HL-60 (cell line): ENCODE results near the gene EEF1AKMT3.
A peak's percentile ranks its signal among the peaks of the same experiment; 100 is the strongest.

ENCODE experiments used
- DNase-seq, 2 experiments: peaks; one replicate each; pipeline ENCODE4 v3.0.0-alpha.2; 2010 to 2020; ENCODE audit warnings: low read depth in 1 of 2, low spot score in 1 of 2
- H3K27ac ChIP-seq: fragments of 250-450 bp; sonication (Bioruptor Pico); replicated peaks from 2 replicates; pipeline ENCODE4 v1.5.1; 2020; ENCODE audit warnings: mild to moderate bottlenecking, moderate library complexity
- H3K27me3 ChIP-seq: fragments of 250-450 bp; sonication (Bioruptor Pico); 2 replicates; pipeline ENCODE4 v1.5.1; 2021; ENCODE audit warnings: mild to moderate bottlenecking, moderate library complexity; ENCODE audit not compliant: insufficient read depth, poor library complexity, severe bottlenecking
- H3K4me3 ChIP-seq: replicated peaks from 2 replicates; pipeline ENCODE4 v1.5.1; 2011; ENCODE audit warnings: mild to moderate bottlenecking, control low read depth, low read length; ENCODE audit not compliant: insufficient read depth
- GABPA ChIP-seq: IDR thresholded peaks from 2 replicates; pipeline ENCODE4 v1.6.1; 2012; ENCODE audit warnings: low read depth
- POLR2AphosphoS5 ChIP-seq: IDR thresholded peaks from 2 replicates; pipeline ENCODE4 v1.6.1; 2012; ENCODE audit warnings: low read depth
- SPI1 ChIP-seq: IDR thresholded peaks from 2 replicates; pipeline ENCODE4 v1.6.1; 2012; ENCODE audit warnings: low read depth, mild to moderate bottlenecking, borderline replicate concordance
- long read RNA-seq: library from polyadenylated mRNA; unstranded; transcript quantifications from one replicate; pipeline ENCODE4 v2.0.0, GENCODE V29; 2020
- TF ChIP-seq, protein P1 (sequence below): IDR thresholded peaks from 2 replicates; pipeline ENCODE4 v1.6.1; 2012; ENCODE audit warnings: low read depth; ENCODE audit not compliant: insufficient replicate concordance
- TF ChIP-seq, protein P2 (sequence below): IDR thresholded peaks from one replicate; pipeline ENCODE4 v1.5.1; 2011; ENCODE audit warnings: low read length, control low read depth, inconsistent platforms; ENCODE audit not compliant: insufficient read depth

The EEF1AKMT3 gene
- long read RNA-seq, transcript EEF1AKMT3-201 (3 exons, 2,563 nt), result major isoform, 20 of 57 reads
- long read RNA-seq, transcript EEF1AKMT3-204 (3 exons, 836 nt), result minor isoform, 19 of 57 reads
- long read RNA-seq, partial matches to known transcripts, result 7 of 57 reads
- long read RNA-seq, other reads (novel, unspliced or antisense), result 10 of 57 reads

DNA sequence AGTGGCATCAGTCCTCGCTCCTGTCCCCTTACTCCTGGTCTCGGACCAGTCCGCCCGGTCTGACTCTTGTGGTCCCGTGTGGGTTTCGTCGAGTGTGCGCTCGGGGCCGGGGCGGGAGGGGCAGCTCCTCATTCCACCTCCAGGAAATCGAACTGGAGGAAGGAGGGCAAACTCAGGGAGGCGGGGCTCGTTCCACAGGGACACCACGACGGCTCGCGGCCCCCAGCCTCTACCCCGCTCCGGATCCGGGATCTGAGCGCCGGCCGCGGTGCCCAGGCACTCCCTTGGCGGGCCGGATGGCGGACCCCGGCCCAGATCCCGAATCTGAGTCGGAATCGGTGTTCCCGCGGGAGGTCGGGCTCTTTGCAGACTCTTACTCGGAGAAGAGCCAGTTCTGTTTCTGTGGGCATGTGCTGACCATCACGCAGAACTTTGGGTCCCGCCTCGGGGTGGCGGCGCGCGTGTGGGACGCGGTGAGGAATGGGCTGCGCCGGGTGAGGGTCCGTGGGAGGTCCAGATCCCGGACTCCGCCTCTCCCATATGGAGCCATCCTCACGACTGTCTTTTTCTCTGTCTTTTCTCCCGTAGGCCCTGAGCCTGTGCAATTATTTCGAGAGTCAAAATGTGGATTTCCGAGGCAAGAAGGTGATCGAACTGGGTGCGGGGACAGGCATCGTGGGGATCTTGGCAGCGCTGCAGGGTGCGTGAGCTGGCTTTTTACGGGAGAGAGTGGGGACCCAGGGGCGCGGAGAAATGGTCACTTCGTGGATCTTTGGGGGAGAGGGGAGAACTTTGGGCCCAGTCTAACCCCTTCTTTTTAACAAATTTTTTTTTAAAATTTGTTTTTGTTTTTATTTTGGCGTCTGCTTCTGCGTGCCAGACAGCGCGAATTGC lies at the start of gene EEF1AKMT3:
EEF1AKMT3 (plus strand) TSS at position 186 of the 894 bp plus-strand sequence; CDS start at position 297, 111 bp downstream.
- H3K4me3 ChIP-seq, result peak within 1 kb of the TSS; percentile 79
- no peak; the same call in 1 of the 2 replicates for TF ChIP-seq POLR2AphosphoS5
- TF ChIP-seq GABPA, result no peak
- TF ChIP-seq, protein P1, sequence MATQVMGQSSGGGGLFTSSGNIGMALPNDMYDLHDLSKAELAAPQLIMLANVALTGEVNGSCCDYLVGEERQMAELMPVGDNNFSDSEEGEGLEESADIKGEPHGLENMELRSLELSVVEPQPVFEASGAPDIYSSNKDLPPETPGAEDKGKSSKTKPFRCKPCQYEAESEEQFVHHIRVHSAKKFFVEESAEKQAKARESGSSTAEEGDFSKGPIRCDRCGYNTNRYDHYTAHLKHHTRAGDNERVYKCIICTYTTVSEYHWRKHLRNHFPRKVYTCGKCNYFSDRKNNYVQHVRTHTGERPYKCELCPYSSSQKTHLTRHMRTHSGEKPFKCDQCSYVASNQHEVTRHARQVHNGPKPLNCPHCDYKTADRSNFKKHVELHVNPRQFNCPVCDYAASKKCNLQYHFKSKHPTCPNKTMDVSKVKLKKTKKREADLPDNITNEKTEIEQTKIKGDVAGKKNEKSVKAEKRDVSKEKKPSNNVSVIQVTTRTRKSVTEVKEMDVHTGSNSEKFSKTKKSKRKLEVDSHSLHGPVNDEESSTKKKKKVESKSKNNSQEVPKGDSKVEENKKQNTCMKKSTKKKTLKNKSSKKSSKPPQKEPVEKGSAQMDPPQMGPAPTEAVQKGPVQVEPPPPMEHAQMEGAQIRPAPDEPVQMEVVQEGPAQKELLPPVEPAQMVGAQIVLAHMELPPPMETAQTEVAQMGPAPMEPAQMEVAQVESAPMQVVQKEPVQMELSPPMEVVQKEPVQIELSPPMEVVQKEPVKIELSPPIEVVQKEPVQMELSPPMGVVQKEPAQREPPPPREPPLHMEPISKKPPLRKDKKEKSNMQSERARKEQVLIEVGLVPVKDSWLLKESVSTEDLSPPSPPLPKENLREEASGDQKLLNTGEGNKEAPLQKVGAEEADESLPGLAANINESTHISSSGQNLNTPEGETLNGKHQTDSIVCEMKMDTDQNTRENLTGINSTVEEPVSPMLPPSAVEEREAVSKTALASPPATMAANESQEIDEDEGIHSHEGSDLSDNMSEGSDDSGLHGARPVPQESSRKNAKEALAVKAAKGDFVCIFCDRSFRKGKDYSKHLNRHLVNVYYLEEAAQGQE, result no peak
- TF ChIP-seq, protein P2, sequence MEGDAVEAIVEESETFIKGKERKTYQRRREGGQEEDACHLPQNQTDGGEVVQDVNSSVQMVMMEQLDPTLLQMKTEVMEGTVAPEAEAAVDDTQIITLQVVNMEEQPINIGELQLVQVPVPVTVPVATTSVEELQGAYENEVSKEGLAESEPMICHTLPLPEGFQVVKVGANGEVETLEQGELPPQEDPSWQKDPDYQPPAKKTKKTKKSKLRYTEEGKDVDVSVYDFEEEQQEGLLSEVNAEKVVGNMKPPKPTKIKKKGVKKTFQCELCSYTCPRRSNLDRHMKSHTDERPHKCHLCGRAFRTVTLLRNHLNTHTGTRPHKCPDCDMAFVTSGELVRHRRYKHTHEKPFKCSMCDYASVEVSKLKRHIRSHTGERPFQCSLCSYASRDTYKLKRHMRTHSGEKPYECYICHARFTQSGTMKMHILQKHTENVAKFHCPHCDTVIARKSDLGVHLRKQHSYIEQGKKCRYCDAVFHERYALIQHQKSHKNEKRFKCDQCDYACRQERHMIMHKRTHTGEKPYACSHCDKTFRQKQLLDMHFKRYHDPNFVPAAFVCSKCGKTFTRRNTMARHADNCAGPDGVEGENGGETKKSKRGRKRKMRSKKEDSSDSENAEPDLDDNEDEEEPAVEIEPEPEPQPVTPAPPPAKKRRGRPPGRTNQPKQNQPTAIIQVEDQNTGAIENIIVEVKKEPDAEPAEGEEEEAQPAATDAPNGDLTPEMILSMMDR, result no peak
- TF ChIP-seq SPI1, result no peak
- DNase-seq, result peak in 1 of 2 experiments; percentile 49
- H3K27me3 ChIP-seq, result no peaks in the 10 kb centered on the region
- H3K27ac ChIP-seq, result peak within 1 kb of the TSS; percentile 96

DNA sequence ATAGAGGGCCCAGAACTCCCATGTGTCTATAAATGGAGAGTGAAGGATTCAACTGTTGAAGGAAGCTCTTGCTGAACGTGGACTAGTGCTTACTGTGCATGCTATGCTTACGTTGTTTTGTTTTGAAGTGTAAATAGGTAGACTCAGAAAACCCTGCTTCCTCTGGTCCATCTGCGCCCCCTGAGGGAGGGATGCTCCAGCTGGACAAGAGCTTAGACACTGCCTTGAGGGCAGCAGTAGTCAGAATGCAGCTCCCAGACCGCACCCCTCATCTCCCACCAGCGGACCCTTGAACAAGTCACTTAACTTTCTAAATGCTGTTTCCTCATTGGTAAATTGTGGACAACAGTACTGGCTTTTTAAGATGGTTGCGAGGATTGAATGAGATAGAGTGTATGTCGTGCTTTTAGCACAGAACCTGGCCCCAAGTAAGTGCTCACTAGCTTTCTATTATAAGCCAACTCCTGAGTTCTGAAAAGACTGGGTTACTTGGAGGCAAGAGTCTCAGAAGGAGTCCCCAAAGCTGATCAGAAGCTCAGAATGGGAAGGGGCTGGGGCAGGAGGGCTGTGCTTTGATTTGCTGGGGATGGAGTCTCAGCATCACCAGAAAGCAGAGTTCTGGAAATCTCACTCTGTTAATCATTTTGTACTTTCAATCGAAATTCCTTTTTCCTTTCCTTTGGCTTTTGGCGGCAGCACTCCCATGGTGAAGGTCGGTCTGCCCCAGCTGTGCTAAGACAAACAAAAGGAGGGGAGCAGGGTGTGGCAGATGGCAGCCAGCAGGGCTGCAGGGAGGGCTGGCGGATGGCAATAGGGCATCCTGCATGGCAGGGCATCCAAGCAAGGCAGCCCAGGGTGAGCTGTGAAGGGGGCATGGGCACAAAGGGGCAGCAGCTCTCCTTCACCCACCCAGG lies 49.4 kb upstream of the EEF1AKMT3 start:
- no peaks in the 10 kb centered on the region for H3K27me3 ChIP-seq
- H3K27ac ChIP-seq, result no peak overlapping the region
- no peak for DNase-seq
- TF ChIP-seq, protein P1, result no peak
- TF ChIP-seq POLR2AphosphoS5, result peak; percentile 7
- no peak overlapping the region for H3K4me3 ChIP-seq

- no peaks in the 10 kb centered on the region for H3K27me3 ChIP-seq
- TF ChIP-seq, protein P1, result no peak
- TF ChIP-seq SPI1, result no peak
- no peak overlapping the region for H3K4me3 ChIP-seq
- DNase-seq, result no peak
- no peak overlapping the region for H3K27ac ChIP-seq
Measured at GRCh38 chr12:57723630-57723962, 48.8 kb upstream of the EEF1AKMT3 start.
